ENCODE measurements around the gene CYYR1. TPM values are rescaled to one million over a fixed set of nuclear protein-coding genes. Genes with fewer than 3 reads are reported as not detected.

Gene CYYR1
- total and polyA plus RNA-seq, 2 donors (not counting 3 experiments of a cell fraction or from before 2014, with no cell fraction given) = 13.2 to 25.7 TPM

- DNase-seq (ENCODE audit: low read depth, low spot score) (peak; percentile 74), FAIRE-seq (peak; percentile 52)
- ChIA-PET POLR2A (no interaction called here), CTCF (interaction anchor here (0.8 to 1.0 kb wide), 2 partner anchors 13 to 210 kb away, joined by 3 to 4 read pairs; no protein-coding TSS in a partner anchor)
- Histone ChIP-seq H3K9me1 (replicated peaks; ENCODE audit: control insufficient read depth, extremely low read depth, insufficient read depth, low read length) (no peaks in the 10 kb centered on the region), H3K4me2 (ENCODE audit: insufficient read depth, low read length) (no peak overlapping the region), H3K4me1 (ENCODE audit: control insufficient read depth, extremely low read depth, insufficient read depth, low read length) (peaks cover 19% of the 10 kb centered on the region), H3K79me2 (ENCODE audit: control insufficient read depth, insufficient read depth, low read length) (no peaks in the 10 kb centered on the region), H3K9me3 (replicated peaks; ENCODE audit: control insufficient read depth, insufficient read depth, low read length) (no peaks in the 10 kb centered on the region), H3K27ac (ENCODE audit: insufficient read depth, low read depth, low read length) (no peak overlapping the region), H4K20me1 (replicated peaks; ENCODE audit: control insufficient read depth, extremely low read depth, insufficient read depth, low read length) (no peaks in the 10 kb centered on the region), H3K9ac (replicated peaks; ENCODE audit: extremely low read depth, insufficient read depth, low read length) (no peak overlapping the region), H2AFZ (ENCODE audit: low read depth, low read length) (no peak overlapping the region), H3K27me3 (ENCODE audit: control insufficient read depth in 2 of 2, insufficient read depth in 2 of 2, low read length in 2 of 2) (no peaks in the 10 kb centered on the region), H3K36me3 (ENCODE audit: control insufficient read depth in 2 of 2, extremely low read depth in 1 of 2, insufficient read depth in 2 of 2, low read length in 2 of 2) (no peaks in the 10 kb centered on the region), H3K4me3 (replicated peaks in 1 of 3; ENCODE audit: insufficient read depth in 1 of 3, low read depth in 1 of 3, low read length in 3 of 3) (no peak overlapping the region)
- intact Hi-C loops (cut with micrococcal nuclease) = no loop called here
- TF ChIP-seq FOS (IDR thresholded peaks at IDR 0.05; ENCODE audit: borderline replicate concordance, insufficient read depth, low read length) = no peak
- no peak for TF ChIP-seq GATA2 (IDR thresholded peaks at IDR 0.05; ENCODE audit: insufficient read depth, insufficient read length, low read depth, low read length)
- TF ChIP-seq MAX (IDR thresholded peaks at IDR 0.05; ENCODE audit: insufficient read depth, insufficient read length) = no peak
- peak; percentile 26 for TF ChIP-seq JUN (IDR thresholded peaks at IDR 0.05; ENCODE audit: borderline replicate concordance, insufficient read depth, insufficient read length, low read depth)
- dilution Hi-C loops (cut with MboI; ENCODE audit: extremely low pct_ligation_motif_present, low sequenced_read_pairs) = no loop called here
- no TSS peak for BruUV-seq (replicated peaks)
Measured at GRCh38 chr21:26506956-26507355, 66.1 kb downstream of the CYYR1 start.

- DNase-seq (ENCODE audit: low read depth, low spot score) (no peak), FAIRE-seq (no peak)
- Histone ChIP-seq H3K4me3 (replicated peaks in 1 of 3; ENCODE audit: insufficient read depth in 1 of 3, low read depth in 1 of 3, low read length in 3 of 3) (no peak overlapping the region), H3K27me3 (ENCODE audit: control insufficient read depth in 2 of 2, insufficient read depth in 2 of 2, low read length in 2 of 2) (no peaks in the 10 kb centered on the region), H4K20me1 (replicated peaks; ENCODE audit: control insufficient read depth, extremely low read depth, insufficient read depth, low read length) (no peaks in the 10 kb centered on the region), H2AFZ (ENCODE audit: low read depth, low read length) (no peak overlapping the region), H3K9me1 (replicated peaks; ENCODE audit: control insufficient read depth, extremely low read depth, insufficient read depth, low read length) (no peaks in the 10 kb centered on the region), H3K9me3 (replicated peaks; ENCODE audit: control insufficient read depth, insufficient read depth, low read length) (no peaks in the 10 kb centered on the region), H3K36me3 (ENCODE audit: control insufficient read depth in 2 of 2, extremely low read depth in 1 of 2, insufficient read depth in 2 of 2, low read length in 2 of 2) (no peaks in the 10 kb centered on the region), H3K9ac (replicated peaks; ENCODE audit: extremely low read depth, insufficient read depth, low read length) (no peak overlapping the region), H3K4me2 (ENCODE audit: insufficient read depth, low read length) (peak overlapping the region; percentile 25), H3K79me2 (ENCODE audit: control insufficient read depth, insufficient read depth, low read length) (no peaks in the 10 kb centered on the region), H3K4me1 (ENCODE audit: control insufficient read depth, extremely low read depth, insufficient read depth, low read length) (peaks cover 19% of the 10 kb centered on the region), H3K27ac (ENCODE audit: insufficient read depth, low read depth, low read length) (no peak overlapping the region)
- intact Hi-C loops (cut with micrococcal nuclease) (no loop called here), dilution Hi-C loops (cut with MboI; ENCODE audit: extremely low pct_ligation_motif_present, low sequenced_read_pairs) (no loop called here)
- CTCF ChIA-PET = interaction anchor here (1.0 to 1.3 kb wide), 3 partner anchors 23 to 227 kb away, joined by 3 to 4 read pairs (median 3); no protein-coding TSS in a partner anchor
- TF ChIP-seq CTCF (IDR thresholded peaks at IDR 0.05; ENCODE audit: extremely low read depth in 1 of 2, insufficient read depth in 1 of 2, low read depth in 1 of 2, low read length in 2 of 2) (no peak), POLR2A (IDR thresholded peaks at IDR 0.05; ENCODE audit: low read depth, low read length) (no peak), FOS (IDR thresholded peaks at IDR 0.05; ENCODE audit: borderline replicate concordance, insufficient read depth, low read length) (no peak), MYC (IDR thresholded peaks at IDR 0.05; ENCODE audit: low read depth, low read length) (no peak), EZH2 (IDR thresholded peaks at IDR 0.05; ENCODE audit: borderline replicate concordance, low read depth, low read length, severe bottlenecking) (no peak), JUN (IDR thresholded peaks at IDR 0.05; ENCODE audit: borderline replicate concordance, insufficient read depth, insufficient read length, low read depth) (no peak), GATA2 (IDR thresholded peaks at IDR 0.05; ENCODE audit: insufficient read depth, insufficient read length, low read depth, low read length) (no peak), MAX (IDR thresholded peaks at IDR 0.05; ENCODE audit: insufficient read depth, insufficient read length) (no peak), POLR2AphosphoS5 (IDR thresholded peaks at IDR 0.05; ENCODE audit: insufficient read depth, low read depth, low read length) (no peak)
- BruUV-seq (replicated peaks) = no TSS peak
- POLR2A ChIA-PET = no interaction called here
Measured at GRCh38 chr21:26505211-26505610, 67.9 kb downstream of the CYYR1 start.

Measured in endothelial cell of umbilical vein (primary cell).